Endodermal cell (in vitro differentiated cells): ENCODE measurements around the gene CLCNKA. TPM values are rescaled to one million over a fixed set of nuclear protein-coding genes. Genes with fewer than 3 reads are reported as not detected.

Experiments
- DNase-seq: peaks from one replicate; pipeline ENCODE4 v3.0.0-alpha.2; 2017
- H3K27ac ChIP-seq: 2 replicates; pipeline ENCODE4 v1.5.1; 2013; ENCODE audit warnings: mild to moderate bottlenecking, low read depth, low read length, moderate library complexity
- H3K27me3 ChIP-seq: 2 replicates; pipeline ENCODE4 v1.6.1; 2013; ENCODE audit warnings: mild to moderate bottlenecking, low read length, moderate library complexity; ENCODE audit not compliant: insufficient read depth, control insufficient read depth, poor library complexity, severe bottlenecking
- H3K36me3 ChIP-seq: 2 replicates; pipeline ENCODE4 v1.7.0; 2013; ENCODE audit warnings: mild to moderate bottlenecking, low read length, moderate library complexity; ENCODE audit not compliant: control insufficient read depth, insufficient read depth
- H3K4me1 ChIP-seq: one replicate; pipeline ENCODE4 v1.7.0; 2013; ENCODE audit warnings: low read length; ENCODE audit not compliant: control insufficient read depth, insufficient read depth
- H3K4me3 ChIP-seq: 2 replicates; pipeline ENCODE4 v1.5.1; 2013; ENCODE audit warnings: mild to moderate bottlenecking, low read length, moderate library complexity
- H3K9ac ChIP-seq: 2 replicates; pipeline ENCODE4 v1.6.1; 2013; ENCODE audit warnings: mild to moderate bottlenecking, low read length, moderate library complexity; ENCODE audit not compliant: poor library complexity, severe bottlenecking; ENCODE audit errors: extremely low read depth
- H3K9me3 ChIP-seq: 2 replicates; pipeline ENCODE4 v1.6.1; 2013; ENCODE audit warnings: mild to moderate bottlenecking, low read length, moderate library complexity; ENCODE audit not compliant: control insufficient read depth
- H3K27ac Mint-ChIP-seq: 2 replicates; pipeline ENCODE4 v1.8.0; 2020; ENCODE audit warnings: mixed read lengths
- H3K27me3 Mint-ChIP-seq: 2 replicates; pipeline ENCODE4 v1.8.0; 2021; ENCODE audit warnings: mild to moderate bottlenecking, mixed read lengths; ENCODE audit not compliant: insufficient read depth
- H3K36me3 Mint-ChIP-seq: 2 replicates; pipeline ENCODE4 v1.8.0; 2020; ENCODE audit warnings: low read depth, mixed read lengths
- H3K4me1 Mint-ChIP-seq: 2 replicates; pipeline ENCODE4 v1.8.0; 2020; ENCODE audit warnings: mixed read lengths
- H3K4me3 Mint-ChIP-seq: 2 replicates; pipeline ENCODE4 v1.8.0; 2020; ENCODE audit warnings: mild to moderate bottlenecking, moderate library complexity, mixed read lengths
- H3K9me3 Mint-ChIP-seq: 2 replicates; pipeline ENCODE4 v1.8.0; 2020; ENCODE audit warnings: mild to moderate bottlenecking, mixed read lengths
- CTCF ChIP-seq: fragments of 200-600 bp; sonication (generic); conservative IDR thresholded peaks from 2 replicates; pipeline ENCODE4 v1.5.0; 2021; ENCODE audit warnings: antibody characterized with exemption, mild to moderate bottlenecking
- WGBS, 2 experiments: methylation state at CpG; one replicate each; pipeline versions ENCODE4 v1.1.5 to v1.1.7; 2013; ENCODE audit warnings: missing lambda C conversion rate in 2 of 2, mixed read lengths in 1 of 2; ENCODE audit not compliant: insufficient coverage in 1 of 2, insufficient read length in 1 of 2; 5-methylcytosine and 5-hydroxymethylcytosine counted together
- total RNA-seq, 2 donors: library from RNA; stranded (reverse); fragmentation: NEBNext Ultra II Directional in 1 of 2; extraction: Animal tissue kit (Norgen Biotek cat#: 25700) in 1 of 2; gene quantifications; 2 replicates in 1 of 2; 3 replicates in 1 of 2; pipeline ENCODE4 v1.2.1, GENCODE V29; 2021

The CLCNKA gene
- total RNA-seq, 2 donors from 2014 or later, result 3.2 to 3.5 TPM

DNA sequence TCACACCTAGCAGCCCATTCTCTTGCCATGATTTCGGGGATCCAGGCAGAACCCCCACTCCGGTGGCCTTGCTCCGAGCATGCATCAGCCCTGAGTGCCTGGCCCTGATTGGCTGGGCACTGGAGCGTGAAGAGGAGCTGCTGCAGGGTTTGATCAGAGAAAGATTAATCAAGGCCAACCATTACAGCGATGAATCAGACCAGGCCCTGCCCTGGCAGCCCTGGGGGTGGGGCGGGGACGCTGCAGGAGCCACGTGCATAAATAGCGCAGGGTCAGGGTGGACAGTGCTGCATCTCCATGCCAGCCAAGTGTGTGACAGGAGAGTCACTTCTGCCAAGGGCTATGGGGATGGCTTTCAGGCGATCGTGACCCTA lies 55.0 kb downstream of the CLCNKA start:
- no peak for TF ChIP-seq CTCF
- no peak overlapping the region for H3K4me3 ChIP-seq
- Mint-ChIP-seq H3K9me3 (no peaks in the 10 kb centered on the region), H3K27me3 (peaks cover 50% of the 10 kb centered on the region), H3K27ac (no peak overlapping the region), H3K36me3 (no peaks in the 10 kb centered on the region), H3K4me1 (peaks cover 16% of the 10 kb centered on the region), H3K4me3 (no peak overlapping the region)
- no peaks in the 10 kb centered on the region for H3K9me3 ChIP-seq
- DNase-seq, result no peak
- no peak overlapping the region for H3K27ac ChIP-seq
- H3K27me3 ChIP-seq, result peaks cover 30% of the 10 kb centered on the region
- WGBS, 2 experiments, result 87 to 92% methylated on average over 9 to 11 of the region's 11 CpGs
- peaks cover 13% of the 10 kb centered on the region for H3K4me1 ChIP-seq
- H3K36me3 ChIP-seq, result no peaks in the 10 kb centered on the region
- no peak overlapping the region for H3K9ac ChIP-seq

DNA sequence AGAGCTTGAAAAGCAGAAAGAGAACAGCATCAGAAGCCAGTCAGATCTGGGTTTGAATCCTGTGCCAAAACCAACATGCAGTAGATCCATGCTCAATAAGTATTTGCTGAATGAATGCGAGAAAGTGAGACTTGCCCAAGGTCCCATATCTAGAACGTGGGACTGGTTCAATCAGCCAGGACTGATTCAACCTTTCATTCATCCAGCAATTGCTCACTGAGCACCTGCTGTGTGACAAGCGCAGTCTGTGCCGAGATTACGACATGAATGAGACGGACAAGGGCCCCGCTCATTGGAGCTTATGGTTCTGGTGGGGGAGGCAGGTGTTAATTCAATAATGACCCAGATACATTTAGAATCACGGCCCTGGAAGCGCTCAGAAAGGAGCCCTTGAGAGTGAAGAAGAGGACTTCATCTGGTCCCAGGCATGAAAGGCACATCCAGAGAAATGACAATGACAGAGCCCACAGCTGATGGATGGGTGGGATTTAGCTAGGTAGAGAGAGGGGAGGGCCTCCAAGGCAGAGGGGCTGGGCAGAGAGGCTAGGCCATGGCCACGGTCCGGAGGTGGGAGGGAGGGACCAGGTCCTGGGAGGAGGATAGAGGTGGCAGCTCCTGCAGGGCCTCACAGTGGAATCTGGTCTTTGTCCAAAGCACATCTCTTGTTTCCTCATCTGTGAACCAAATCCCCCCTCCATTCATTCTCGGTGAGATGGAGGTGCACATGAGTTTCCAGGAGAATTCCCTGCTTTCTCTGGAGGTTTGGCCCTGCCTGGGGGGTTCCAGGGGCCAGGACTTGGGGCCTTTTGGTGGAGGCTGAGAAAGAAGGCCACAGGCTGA lies 55.8 kb downstream of the CLCNKA start:
- H3K27me3 ChIP-seq, result peaks cover 22% of the 10 kb centered on the region
- no peak overlapping the region for H3K27ac ChIP-seq
- no peak for TF ChIP-seq CTCF
- no peaks in the 10 kb centered on the region for H3K9me3 Mint-ChIP-seq
- no peaks in the 10 kb centered on the region for H3K36me3 Mint-ChIP-seq
- H3K4me3 ChIP-seq, result no peak overlapping the region
- no peaks in the 10 kb centered on the region for H3K36me3 ChIP-seq
- peaks cover 23% of the 10 kb centered on the region for H3K4me1 Mint-ChIP-seq
- no peak overlapping the region for H3K27ac Mint-ChIP-seq
- peak; percentile 57 for DNase-seq
- no peaks in the 10 kb centered on the region for H3K9me3 ChIP-seq
- WGBS, 2 experiments, result 84 to 90% methylated on average over 11 to 12 of the region's 12 CpGs
- no peak overlapping the region for H3K4me3 Mint-ChIP-seq
- H3K27me3 Mint-ChIP-seq, result peaks cover 42% of the 10 kb centered on the region
- no peak overlapping the region for H3K9ac ChIP-seq
- H3K4me1 ChIP-seq, result peaks cover 17% of the 10 kb centered on the region

- DNase-seq, result peak; percentile 96
- Mint-ChIP-seq H3K4me1 (peaks cover 23% of the 10 kb centered on the region), H3K4me3 (no peak overlapping the region), H3K27me3 (peaks cover 34% of the 10 kb centered on the region), H3K9me3 (no peaks in the 10 kb centered on the region), H3K27ac (no peak overlapping the region), H3K36me3 (no peaks in the 10 kb centered on the region)
- no peak overlapping the region for H3K27ac ChIP-seq
- H3K36me3 ChIP-seq, result no peaks in the 10 kb centered on the region
- no peak overlapping the region for H3K9ac ChIP-seq
- H3K4me1 ChIP-seq, result peaks cover 17% of the 10 kb centered on the region
- H3K9me3 ChIP-seq, result no peaks in the 10 kb centered on the region
- 39 to 40% methylated on average over 9 to 10 of the region's 10 CpGs for WGBS, 2 experiments
- no peak overlapping the region for H3K4me3 ChIP-seq
- peak; percentile 93 for TF ChIP-seq CTCF
- H3K27me3 ChIP-seq, result peaks cover 15% of the 10 kb centered on the region
Measured at GRCh38 chr1:16078925-16079656, 57.3 kb downstream of the CLCNKA start.
